Measurements from ENCODE around the gene HRK. TPM values are rescaled to one million over a fixed set of nuclear protein-coding genes. Genes with fewer than 3 reads are reported as not detected.

The HRK gene
- polyA plus RNA-seq, 12 donors = 0.16 to 0.79 (median 0.29) TPM; not detected in 2

DNA sequence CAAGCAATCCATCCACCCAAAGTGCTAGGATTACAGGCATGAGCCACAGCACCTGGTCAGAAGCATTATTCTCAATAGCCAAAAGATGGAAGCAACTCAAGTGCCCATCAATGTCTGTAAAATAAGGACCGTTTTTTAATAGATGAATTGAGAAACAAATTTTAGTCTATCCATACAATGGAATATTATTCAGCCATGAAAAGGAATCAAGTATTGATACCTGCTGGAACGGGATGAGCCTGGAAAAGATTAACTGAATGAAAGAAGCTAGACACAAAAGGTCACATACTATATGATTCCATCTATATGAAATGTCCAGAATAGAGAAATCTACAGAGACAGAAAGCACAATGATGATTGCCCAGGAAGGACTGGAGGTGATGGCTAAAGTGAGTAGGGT, 20.4 kb upstream of the HRK start:
- DNase-seq = no peak

DNA sequence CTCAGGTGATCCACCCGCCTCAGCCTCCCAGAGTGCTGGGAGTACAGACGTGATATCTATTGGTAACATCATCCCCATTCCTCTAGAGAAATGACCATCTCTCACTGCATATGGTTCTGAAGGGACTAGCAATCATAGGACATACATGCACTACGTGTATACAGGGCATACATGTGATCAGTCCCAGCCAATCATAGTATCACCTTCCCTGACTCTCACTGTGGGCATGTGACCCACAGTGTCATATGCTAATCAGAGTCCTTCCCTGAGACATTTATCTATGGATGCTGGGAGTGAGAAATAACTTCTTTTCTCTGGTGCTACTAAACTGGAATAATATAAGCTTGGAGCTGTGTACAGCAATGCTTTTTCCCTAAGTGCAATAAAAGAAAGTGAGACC, 17.4 kb upstream of the HRK start:
- DNase-seq = no peak

DNA sequence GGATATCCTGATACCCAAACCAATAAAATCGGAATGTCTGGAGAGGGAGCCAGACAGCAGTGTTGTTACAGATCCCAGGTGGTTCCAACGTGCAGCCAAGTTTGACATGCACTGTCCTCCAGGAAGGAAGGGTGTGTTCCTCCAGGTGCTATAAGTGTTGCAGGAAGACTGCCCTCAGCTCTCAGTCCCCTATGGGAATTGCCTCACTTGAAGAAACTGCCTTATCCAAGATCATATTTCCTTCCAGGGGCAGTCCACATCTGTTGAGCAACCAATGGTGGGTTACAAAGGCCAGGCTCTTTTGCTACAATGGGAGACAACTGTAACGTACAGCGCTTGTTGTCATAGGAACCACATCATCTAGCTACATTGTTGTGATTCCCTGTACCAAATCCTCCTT, 16.2 kb upstream of the HRK start:
- DNase-seq = no peak

DNA sequence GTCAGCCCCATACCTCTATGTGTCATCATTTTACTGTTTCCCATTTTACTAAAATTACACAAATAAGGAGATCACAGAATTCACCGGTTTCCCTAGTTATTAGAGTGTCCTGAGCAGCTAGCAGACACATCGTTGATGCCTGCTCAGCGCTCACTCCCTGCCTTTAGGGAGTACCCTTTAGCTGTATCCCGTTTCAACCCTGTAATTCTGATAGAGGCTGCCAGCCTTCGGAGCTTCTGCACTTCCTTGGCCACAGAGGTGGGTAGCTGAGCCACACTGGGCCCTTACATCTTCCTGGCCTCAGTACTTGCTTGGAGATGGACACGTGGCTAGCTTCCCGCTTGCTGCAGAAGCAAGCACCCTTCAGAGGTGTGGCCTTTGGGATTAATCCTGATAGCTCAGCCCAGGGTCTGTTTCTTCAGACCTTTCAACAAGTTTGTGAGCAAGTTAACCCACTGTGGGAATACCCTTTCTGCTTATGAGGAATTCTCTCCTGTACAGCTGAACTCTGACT, 15.2 kb upstream of the HRK start:
- DNase-seq = no peak

DNA sequence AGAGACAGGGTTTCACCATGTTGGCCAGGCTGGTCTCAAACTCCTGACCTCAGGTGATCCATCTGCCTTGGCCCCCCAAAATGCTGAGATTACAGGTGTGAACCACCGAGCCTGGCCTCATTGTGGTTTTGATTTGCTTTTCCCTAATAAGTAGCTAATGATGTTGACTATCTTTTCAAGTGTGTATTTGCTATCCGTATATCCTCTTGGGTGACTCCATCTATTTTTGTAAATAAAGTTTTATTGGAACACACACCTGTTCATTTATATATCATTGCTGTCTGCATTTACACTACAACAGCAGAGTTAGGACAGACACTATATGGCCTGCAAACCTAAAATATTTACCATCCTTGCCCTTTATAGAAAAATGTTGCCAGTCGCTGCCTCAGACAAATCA, 13.7 kb upstream of the HRK start:
- no peak for DNase-seq

DNA sequence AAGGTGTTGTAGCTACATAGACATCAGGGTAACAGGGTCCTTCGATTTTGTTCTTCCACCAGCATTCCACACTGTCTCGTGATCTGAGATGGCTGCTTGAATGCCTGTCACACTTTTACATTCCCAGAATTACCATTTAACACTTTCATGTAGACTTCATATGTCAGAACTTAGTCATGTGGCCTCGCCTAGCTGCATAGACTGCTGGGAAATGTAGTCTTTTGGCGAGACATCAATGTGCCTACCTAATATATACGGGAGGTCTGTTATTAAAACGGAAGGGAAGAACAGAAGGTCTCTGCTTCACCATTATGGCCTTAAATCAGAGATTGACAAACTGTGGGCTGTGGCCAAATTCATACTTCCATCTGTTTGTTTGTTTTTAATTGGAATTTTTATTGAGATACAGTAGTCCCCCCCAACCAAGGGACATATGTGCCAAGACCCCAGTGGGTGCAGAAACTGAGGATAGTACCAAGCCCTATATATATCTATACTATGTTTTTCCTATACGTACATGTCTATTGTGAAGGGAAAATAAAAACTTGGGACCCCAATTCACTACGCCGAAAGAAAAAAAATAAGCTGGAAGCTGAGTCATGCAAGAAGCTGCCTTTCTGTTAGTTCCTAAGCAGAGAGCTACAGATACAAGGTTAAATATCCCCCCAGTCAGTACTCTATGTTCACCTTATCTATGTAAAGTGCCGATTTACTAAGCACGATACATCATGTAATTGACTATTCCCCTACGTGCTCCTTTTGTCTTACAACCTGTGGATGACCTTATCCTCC, 11.3 kb upstream of the HRK start:
- no peak for DNase-seq

DNA sequence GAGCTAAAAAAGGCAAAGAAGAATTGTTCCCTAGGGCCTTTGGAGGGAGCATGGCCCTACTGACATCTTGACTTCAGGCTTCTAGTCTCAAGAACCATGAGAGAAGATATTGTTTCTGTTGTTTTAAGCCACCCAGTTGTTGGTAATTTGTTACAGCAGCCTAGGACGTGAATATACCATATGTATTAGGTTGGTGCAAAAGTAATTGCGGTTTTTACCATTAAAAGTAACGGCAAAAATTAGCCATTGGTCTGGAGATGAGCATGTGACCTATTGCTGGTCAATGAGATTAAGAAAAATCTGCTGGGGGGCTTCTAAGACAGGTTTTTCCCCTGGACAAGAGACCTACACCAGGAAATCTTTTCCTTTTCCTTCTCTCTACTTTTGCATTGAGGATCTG, 9.8 kb upstream of the HRK start:
- no peak for DNase-seq

DNA sequence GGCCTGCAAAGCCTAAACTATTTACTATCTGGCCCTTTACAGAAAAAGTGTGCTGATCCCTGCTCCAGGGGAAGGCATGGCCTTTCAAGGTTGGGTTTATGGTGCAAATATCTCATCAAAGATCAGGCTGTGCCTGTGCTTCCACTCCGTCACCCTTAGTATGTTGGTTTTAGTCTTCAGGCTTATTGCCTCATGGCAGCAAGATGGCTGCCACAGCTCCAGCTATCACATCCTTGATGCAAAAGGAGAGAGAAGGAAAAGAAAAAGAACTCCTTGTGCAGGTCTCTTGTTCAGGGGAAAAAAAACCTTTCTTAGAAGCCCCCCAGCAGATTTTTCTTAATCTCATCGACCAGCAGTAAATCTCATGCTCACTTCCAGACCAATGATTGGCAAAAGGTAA, 9.1 kb upstream of the HRK start:
- no peak for DNase-seq

DNA sequence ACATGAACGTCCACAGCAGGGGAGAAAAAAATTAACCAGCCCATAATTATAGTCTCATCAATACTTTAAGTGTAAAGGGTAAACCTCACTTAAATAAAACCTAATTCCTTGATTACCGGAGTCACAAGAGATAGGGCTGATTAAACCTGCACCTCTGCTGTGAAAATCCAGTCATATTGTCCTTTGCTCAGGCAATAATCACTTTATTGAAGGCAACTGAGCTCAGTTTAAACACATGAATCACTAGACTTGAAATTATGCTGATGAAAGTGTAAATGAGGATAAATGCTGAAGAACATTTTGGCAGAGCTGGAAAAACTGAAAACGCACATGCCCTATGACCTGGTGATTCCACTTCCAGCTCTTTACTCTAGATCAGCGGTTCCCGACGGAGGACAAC, 6.7 kb upstream of the HRK start:
- no peak for DNase-seq

DNA sequence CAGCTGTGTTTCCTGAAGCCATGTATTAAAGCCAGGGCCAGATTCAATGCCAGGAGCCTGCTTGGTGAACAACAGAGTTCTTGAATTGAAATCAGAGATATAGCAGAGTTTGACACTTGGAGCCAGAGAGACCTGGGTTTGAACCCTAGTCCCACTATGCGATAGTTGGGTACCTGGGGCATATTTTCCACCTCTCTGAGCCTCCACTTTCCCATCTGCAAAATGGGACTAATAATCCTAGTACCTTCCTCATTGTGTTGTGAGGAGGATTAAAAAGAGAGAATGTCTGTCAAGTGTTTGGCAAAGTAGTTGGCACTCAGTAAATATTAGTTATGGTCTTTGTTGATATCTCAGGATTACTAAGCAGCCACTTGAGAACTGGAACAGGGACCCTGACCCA, 6.0 kb upstream of the HRK start:
- no peak for DNase-seq

DNA sequence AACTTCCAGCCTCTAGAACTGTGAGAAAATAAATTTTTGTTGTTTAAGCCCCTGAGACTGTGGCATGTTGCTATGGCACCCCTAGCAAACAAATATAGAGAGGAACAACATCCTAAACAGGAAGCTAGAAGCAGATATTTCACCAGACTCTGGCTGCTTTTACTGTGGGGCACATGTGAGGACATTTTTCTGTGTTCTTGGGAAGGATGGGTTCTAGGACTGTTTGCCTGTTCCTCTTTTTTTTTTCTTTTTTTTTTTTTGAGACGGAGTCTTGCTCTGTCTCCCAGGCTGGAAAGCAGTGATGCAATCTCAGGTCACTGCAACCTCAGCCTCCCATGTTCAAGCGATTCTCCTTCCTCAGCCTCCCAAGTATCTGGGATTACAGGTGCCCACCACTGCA, 4.2 kb upstream of the HRK start:
- DNase-seq = no peak

DNA sequence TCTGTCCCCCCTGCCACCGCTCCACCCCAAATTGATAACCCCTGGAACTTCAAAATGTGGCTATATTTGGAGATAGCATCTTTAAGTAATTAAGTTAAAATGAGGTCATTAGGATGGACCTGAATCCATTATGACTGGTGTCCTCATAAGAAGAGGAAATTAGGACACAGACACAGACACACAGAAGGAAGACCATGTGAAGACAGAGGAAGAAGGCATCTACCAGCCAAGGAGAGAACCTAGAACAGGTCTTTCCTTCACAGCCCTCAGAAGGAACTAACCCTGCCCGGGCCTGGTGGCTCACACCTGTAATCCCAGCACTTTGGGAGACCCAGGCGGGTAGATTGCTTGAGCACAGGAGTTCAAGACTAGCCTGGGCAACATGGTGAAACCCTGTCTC, 3.6 kb upstream of the HRK start:
- no peak for DNase-seq

DNA sequence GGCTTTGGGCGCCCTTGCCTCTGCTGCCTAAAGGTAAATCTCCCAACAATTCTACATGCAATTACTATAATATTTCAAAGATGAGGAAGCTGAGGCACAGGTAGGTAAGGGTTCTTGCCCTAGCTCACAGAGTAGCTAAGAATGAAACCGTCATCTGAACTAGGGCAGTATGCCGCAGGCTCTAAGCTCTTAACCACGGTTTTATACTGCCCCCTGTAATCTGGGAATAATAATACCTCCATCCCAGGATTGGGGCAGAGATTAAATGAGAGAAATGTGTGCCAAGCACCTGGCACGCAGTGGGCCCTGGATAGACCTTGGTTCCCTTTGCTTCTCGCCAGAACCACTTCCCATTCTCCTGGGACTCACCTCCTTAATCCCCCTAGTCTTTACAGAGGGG, 1.5 kb upstream of the HRK start:
- no peak for DNase-seq

DNA sequence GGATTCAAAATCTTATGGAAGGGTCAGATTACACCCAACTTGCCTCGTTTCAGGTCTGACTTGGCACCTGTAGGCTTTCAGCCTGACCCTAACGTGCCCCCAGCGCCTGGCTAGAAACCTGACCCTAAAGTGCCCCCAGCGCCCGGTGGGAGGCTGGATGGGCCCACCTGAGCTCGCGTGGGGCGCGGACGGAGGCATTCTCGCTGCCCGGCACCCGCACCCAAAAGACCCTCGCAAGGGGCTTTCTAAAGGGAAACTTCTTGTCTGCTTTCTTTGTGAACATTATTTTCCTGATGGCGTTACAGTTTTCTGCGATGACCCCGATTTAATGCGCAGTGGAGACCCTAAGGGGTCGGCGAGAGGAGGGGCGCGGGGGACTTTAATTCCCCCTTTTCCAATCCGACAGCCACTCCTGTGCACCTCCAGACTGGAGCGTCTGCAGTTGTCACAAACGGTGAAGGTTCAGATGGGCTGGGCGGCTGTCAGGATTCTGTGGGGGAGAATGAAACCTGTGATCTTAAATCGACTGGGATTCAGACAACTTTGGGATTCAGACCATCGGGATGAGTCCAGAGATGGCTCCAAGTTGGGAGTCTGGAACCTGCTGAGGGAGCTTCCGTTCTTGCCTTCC, 751 bp upstream of the HRK start:
- DNase-seq = no peak

DNA sequence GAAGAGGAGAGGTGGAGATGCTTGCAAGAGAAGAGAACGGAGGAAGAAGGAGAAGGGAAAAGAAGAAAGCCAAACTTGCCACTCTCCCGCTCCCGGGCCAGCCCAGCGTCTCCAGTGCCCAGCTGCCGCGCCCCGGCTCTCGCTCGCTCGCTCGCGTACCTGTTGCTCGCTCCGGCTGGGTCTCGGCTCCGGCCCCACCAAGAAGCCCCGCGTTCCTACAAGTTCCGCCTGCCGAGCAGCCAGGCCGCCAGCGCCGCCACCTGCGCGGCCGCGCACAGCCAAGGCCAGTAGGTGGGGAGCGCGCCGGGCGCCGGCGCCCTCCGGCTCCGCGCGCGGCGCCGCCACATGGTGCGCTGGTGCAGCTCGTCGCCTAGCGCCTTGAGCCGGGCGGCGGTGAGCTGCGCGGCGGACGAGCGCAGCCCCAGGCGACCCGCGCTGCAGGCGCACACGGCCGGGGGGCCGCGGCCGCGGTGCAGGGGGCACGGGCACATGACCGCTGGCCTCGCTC, 370 bp downstream of the HRK start:
- DNase-seq = no peak

DNA sequence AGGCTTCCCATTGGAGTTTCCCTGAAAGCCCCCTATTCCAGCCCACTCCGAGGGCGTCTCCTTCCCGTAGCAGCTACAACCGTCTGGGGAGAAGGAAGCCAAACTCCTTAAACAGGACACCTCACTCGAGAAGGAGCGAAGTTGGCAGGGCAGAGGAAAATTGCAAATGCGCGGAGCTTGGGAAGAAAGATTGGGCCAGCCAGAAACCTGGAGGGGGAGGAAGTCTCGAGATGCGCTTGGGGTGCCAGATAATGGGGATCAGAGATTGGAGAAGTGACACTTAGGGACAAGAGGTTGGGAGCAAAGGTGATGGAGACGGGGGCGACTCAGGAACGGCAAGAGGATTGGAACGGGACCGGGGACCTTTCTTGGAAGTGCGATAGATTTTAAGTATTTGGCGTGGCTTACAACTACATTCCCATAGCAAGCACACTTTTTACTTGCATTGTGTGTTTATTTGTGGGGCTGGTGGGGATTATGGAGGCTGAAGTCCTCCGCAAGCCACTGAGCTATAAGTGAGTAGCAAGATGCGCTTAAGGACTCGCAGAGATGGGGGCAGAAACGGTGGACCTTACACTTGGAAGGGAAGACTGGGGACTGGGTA, 926 bp downstream of the HRK start:
- DNase-seq = no peak

DNA sequence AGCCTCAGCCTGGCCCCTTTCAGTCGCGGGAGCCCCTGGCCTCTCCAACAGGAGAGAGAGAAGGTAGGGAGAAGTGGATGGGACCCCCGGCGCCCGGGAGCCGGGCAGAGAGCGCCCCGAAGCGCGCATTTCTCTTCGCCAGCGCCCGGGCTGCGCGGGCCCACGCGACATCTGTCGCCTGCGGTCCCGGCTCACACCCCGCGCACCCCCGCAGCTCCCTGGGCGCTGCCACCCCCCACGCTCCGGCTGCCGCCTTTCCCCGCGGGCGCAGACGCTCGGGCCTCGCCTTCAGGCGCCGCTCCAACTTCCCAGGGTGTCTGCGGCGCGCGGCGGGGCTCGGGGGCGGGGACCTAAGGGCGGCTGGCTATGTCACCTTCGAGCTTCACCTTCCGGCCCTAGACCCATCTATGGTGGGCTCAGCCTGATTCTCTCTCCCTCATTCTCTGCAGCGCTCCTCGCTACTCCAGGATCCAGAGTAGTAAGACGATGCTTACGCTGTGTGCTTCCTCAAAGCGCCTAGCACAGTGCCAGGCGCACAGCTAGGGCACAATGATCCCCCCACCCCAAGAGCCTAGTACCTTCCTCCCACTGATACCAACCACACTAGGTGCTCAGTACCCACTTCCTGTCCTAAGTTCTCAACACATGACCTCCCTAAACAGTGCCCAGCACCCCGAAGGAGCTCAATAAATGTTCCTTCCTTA, 1.6 kb downstream of the HRK start:
- no peak for DNase-seq

DNA sequence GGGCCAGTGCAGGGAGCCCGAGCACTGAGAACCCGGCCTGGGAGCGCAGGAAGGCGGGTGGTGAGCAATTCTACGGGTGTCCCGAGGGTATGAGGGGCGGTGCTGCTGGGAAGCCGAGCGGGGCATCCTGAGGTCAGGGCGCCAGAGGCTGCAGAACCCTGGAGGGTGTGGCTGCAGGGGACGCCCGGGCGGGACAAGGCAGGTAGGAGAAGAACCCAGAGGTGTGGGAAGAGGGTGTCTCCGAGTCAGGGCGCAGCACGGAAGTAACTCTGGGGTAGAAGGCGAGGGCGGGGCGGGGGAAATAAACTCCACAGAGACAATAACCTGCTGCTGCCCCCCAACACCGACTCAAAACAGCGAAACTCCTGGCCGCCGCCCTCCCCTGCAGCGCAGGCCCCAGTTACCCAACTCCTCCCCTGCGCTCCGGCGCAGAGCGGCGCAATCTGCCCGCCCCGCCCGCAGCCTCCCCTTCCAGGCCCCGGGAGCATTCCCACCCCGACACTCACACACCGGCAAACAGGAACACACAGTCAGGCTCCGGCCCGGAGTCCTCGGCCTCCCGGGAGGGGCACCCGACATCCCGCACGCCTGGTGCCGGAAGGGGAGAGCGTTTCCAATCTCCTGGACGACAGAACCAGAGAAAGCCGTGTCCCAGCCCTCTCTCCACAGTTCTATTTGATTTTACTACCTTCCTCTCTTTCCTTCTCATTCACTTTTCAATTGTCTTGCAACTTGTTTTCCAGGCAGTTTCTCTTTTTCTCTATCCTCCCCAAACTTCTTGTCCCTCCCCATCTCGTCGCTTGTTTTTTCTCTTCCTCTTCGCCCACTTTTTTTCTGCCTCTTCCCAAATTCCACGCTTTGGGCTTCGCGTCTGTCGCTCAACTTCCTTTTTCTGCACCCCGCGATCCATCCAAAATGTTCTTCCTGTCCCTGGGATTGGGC, 2.4 kb downstream of the HRK start:
- DNase-seq = no peak

DNA sequence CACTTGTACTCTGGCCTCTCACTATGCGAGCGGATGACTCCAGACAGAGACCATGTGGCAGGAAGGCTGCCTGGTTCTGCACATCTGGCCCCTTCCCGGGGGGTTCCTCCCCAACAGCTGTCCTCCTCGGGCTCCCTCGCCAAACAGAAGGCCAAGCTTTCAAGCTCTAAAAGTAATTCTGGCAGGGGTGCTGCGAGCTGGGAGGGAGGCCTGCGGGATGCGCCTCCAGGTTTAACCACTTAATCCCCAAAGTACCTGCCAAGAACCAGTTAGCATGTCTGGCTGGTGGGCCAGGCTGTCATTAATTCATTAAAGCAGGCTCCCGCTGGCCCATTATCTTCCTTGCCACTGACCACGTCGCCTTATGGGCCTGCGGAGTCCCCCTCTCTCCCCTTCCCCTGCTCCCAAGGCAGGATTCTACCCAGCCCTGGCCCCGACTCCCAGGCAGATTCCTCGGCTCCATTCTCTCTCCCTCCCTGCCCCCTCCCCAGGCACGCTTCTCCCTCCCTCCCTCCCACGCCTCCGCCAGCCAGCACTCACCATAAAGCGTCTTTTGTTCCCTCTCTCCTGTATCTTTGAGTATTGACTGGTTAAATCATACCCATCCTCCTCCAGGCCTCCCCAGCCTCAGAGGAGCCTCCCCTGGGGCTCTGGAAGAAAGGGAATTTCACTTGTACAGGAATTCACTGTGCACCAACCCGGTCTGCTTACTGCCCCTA, 4.9 kb downstream of the HRK start:
- DNase-seq = peak; percentile 72

DNA sequence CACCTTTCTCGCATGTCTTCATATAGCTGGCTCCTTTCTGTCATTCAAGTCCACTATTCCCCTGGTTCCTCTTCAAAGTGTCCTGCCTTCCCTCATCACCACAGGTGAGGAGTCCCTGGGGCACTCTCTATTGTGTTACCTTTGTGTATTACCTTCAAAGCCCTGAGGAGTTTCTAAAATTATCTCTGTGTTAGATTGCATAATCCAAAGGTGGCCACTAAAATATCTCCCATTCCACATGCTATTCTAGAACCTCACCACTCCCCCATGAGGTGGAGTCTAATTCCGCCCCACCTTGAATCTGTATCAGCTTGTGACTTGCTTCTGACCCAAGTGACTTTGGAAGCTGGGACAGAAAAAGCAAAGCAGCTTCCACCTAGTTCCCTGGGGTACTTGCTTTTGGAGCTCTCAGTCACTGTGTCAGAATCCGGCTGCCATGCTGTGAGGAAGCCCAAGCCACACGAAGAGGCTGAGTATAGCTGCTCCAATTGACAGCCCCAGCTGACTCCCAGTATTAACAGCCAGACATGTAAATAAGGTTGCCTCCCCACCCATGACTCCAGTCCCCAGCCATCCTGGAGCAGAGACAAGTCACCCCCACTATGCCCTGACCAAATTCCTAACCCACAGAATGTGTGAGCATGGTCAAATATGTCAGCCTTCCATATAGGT, 6.8 kb downstream of the HRK start:
- no peak for DNase-seq

All from muscle of arm (tissue), 12 donors.